Epidermal melanocyte (primary cell): ENCODE data around the gene TMEM132D.

Source experiments
- DNase-seq: peaks from one replicate; pipeline ENCODE4 v3.0.0; 2011; ENCODE audit warnings: low spot score; ENCODE audit not compliant: insufficient read length

Gene TMEM132D

GRCh38 chr12:129246630-129247029 is 657.2 kb downstream of the TMEM132D start:
- DNase-seq = no peak

GRCh38 chr12:129245769-129246168 is 658.1 kb downstream of the TMEM132D start:
- DNase-seq = no peak

GRCh38 chr12:129241852-129242251 is 662.0 kb downstream of the TMEM132D start:
- DNase-seq = no peak

- DNase-seq = no peak
Measured at GRCh38 chr12:129237881-129238280, 665.9 kb downstream of the TMEM132D start.

GRCh38 chr12:129234209-129234608 is 669.6 kb downstream of the TMEM132D start:
- no peak for DNase-seq

GRCh38 chr12:129231491-129231890 is 672.3 kb downstream of the TMEM132D start:
- no peak for DNase-seq

- DNase-seq = no peak
Measured at GRCh38 chr12:129230995-129231394, 672.8 kb downstream of the TMEM132D start.

GRCh38 chr12:129226851-129227250 is 677.0 kb downstream of the TMEM132D start:
- no peak for DNase-seq

GRCh38 chr12:129226005-129226404 is 677.8 kb downstream of the TMEM132D start:
- DNase-seq = no peak

GRCh38 chr12:129215556-129215955 is 688.3 kb downstream of the TMEM132D start:
- DNase-seq = no peak

- DNase-seq = no peak
Measured at GRCh38 chr12:129213551-129213950, 690.3 kb downstream of the TMEM132D start.

GRCh38 chr12:129211862-129212630 is 691.8 kb downstream of the TMEM132D start:
- no peak for DNase-seq

GRCh38 chr12:129208566-129208965 is 695.3 kb downstream of the TMEM132D start:
- no peak for DNase-seq

- no peak for DNase-seq
Measured at GRCh38 chr12:129207084-129207483, 696.7 kb downstream of the TMEM132D start.

- no peak for DNase-seq
Measured at GRCh38 chr12:129203456-129203855, 700.4 kb downstream of the TMEM132D start.

GRCh38 chr12:129202109-129202814 is 701.6 kb downstream of the TMEM132D start:
- DNase-seq = no peak

GRCh38 chr12:129201029-129201428 is 702.8 kb downstream of the TMEM132D start:
- no peak for DNase-seq

GRCh38 chr12:129200576-129200975 is 703.2 kb downstream of the TMEM132D start:
- no peak for DNase-seq

GRCh38 chr12:129196927-129197326 is 706.9 kb downstream of the TMEM132D start:
- no peak for DNase-seq

GRCh38 chr12:129195081-129195480 is 708.7 kb downstream of the TMEM132D start:
- DNase-seq = no peak

GRCh38 chr12:129193263-129193871 is 710.5 kb downstream of the TMEM132D start:
- DNase-seq = no peak

GRCh38 chr12:129190827-129191226 is 713.0 kb downstream of the TMEM132D start:
- DNase-seq = no peak
